ENCODE measurements around the gene VPS36.
"Not testable (repeated sequence)": the region's sequence is repeated elsewhere in the genome, so short reads cannot be mapped to it uniquely, and the experiment has no call there.

The VPS36 gene, protein sequence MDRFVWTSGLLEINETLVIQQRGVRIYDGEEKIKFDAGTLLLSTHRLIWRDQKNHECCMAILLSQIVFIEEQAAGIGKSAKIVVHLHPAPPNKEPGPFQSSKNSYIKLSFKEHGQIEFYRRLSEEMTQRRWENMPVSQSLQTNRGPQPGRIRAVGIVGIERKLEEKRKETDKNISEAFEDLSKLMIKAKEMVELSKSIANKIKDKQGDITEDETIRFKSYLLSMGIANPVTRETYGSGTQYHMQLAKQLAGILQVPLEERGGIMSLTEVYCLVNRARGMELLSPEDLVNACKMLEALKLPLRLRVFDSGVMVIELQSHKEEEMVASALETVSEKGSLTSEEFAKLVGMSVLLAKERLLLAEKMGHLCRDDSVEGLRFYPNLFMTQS

DNA sequence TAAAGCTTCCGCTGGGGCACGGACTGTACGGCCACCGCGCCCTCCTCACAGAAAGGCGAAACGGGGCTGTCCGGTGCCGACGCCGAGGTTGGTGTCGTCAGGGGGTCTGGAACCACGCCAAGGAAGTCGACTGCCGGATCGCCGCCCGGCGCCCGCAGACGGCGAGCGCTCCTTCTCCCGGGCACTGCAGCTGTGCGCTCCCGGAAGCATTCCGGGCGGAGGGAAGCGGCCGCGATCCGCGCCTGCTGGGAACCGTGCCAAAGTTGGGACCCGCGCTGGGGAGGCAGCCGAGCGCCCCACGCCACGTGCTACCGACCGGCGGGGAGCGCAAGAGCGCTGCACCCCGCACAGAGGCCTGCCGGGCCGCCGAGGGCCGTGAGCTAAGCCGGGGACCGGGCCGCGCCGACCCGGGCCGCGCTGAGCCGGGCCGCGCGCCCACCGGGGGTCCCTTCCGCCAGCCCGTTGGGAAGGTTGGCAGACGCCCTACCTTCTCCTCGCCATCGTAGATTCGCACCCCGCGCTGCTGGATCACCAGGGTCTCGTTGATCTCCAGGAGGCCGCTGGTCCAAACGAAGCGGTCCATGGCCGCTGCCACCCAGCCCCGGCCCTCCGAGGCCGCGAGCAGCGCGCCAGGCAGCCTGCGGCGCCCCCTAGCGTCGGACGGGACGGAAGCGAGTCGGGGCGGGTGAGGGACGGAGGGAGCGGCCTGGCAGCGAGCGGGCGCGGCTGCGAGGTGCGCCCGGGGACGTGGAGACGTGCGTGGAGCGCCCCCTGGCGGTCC is at the start of gene VPS36:
Gene VPS36 (minus strand): TSS at position 623 of the 781 bp plus-strand sequence. CDS start 40 bp downstream, at position 583.
- peak; percentile 95 for DNase-seq (ENCODE audit: low read depth in 1 of 2, low spot score in 1 of 2)

GRCh38 chr13:52497979-52498378 is 47.5 kb upstream of the VPS36 start:
- DNase-seq (ENCODE audit: low read depth in 1 of 2, low spot score in 1 of 2) = not testable (repeated sequence)

- DNase-seq (ENCODE audit: low read depth in 1 of 2, low spot score in 1 of 2) = not testable (repeated sequence)
Observed at GRCh38 chr13:52494241-52494640, 43.8 kb upstream of the VPS36 start.

DNA sequence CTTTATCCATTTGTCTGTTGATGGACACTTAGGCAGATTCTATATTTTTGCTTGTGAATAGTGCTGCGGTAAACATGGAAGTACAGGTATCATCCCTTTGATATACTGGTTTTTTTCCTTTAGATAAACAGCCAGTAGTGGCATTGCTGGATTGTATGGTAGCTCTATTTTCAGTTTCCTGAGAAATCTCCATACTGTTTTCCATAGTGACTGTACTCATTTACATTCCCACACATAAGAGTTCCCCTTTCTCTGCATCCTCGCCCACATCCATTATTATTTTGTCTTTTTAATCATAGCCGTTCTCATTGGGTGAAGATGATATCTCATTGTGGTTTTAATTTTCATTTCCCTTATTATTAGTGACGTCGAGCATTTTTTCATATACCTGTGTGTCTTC is 40.6 kb upstream of the VPS36 start:
- DNase-seq (ENCODE audit: low read depth in 1 of 2, low spot score in 1 of 2) = not testable (repeated sequence)

DNA sequence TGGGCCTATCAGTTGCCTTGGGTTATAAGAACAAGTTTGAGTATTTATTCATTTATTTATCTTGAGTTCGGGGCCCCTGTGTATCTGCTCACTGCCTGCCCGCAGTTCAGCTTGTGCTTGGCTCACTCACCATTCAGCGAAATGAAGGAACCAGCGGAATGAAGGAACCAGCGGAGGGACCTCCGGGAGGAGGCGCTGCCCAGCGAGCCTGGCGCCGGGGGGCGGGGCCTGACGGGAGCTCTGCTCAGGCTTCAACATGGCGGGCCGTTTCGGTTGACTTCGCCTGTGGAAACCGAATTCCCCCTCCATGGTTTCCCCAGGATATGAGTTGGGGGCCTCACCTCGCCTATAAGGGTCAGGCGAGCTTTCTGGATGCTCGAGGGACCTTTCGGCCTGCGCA is 38.3 kb upstream of the VPS36 start:
- DNase-seq (ENCODE audit: low read depth in 1 of 2, low spot score in 1 of 2) = not testable (repeated sequence)

DNA sequence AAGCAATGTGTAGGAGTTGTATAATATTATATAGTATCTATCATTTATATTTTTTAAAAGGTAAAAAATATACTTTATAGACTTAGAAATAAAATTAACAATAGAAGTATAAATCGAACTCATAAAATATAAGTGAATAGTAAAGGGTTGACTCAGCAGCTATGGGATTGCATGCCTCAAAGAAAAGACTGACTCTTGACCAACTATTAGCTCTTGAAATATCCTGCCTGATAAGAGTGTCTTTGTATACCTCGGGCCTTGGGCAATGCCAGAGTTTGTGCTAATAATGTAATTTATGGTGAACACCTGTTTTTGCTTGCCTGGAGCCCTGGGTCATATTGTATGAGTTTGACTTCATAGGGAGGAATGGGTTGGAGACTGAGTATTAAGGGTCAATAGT is 36.6 kb upstream of the VPS36 start:
- DNase-seq (ENCODE audit: low read depth in 1 of 2, low spot score in 1 of 2) = not testable (repeated sequence)

GRCh38 chr13:52480677-52481428 is 30.4 kb upstream of the VPS36 start:
- not testable (repeated sequence) for DNase-seq (ENCODE audit: low read depth in 1 of 2, low spot score in 1 of 2)

GRCh38 chr13:52468487-52468886 is 18.1 kb upstream of the VPS36 start:
- DNase-seq (ENCODE audit: low read depth in 1 of 2, low spot score in 1 of 2) = not testable (repeated sequence)

DNA sequence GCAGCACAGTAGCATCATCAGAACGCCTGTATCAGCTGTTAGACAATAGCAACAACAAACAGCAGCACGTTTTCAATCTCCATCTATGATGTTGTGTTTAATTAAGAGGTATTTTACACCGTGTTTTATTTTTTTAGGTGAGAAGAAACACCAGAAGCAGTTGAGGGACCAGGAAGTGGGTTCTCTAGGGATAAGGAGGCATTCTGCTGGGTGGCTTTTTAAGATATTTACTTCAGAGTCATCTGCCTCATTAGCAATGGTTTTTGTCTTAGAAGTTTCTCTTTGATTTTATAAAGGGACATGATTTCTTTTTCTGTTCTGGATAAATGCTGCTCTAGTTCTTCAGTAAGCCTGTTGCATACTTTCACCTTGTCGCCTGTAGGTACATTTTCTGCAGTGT is 13.1 kb upstream of the VPS36 start:
- DNase-seq (ENCODE audit: low read depth in 1 of 2, low spot score in 1 of 2) = no peak

GRCh38 chr13:52461265-52461664 is 10.8 kb upstream of the VPS36 start:
- DNase-seq (ENCODE audit: low read depth in 1 of 2, low spot score in 1 of 2) = no peak

DNA sequence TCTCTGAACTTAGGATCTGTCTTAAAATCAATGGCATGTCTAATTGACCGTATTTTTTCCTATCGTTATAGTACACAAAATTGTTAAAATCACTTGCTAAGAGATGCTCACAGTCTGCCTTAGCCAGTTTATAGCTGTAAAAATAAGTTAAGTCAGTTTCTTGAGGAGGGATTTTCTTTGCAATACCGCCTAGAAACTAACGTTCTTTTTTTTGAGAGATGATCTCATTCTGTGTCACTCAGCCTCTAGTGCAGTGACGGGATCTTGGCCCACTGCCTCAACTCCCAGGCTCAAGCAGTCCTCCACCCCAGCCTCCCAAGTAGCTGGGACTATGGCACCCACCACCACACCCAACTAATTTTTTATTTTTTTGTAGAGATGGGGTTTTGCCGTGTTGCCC is 9.2 kb upstream of the VPS36 start:
- no peak for DNase-seq (ENCODE audit: low read depth in 1 of 2, low spot score in 1 of 2)

GRCh38 chr13:52455677-52456041 is 5.2 kb upstream of the VPS36 start:
- peak; percentile 55 to 60 for DNase-seq (ENCODE audit: low read depth in 1 of 2, low spot score in 1 of 2)

- DNase-seq (ENCODE audit: low read depth in 1 of 2, low spot score in 1 of 2) = peak; percentile 82 to 86
Observed at GRCh38 chr13:52454820-52455676, 4.6 kb upstream of the VPS36 start, which contains the start of gene CKAP2. CKAP2 (plus strand) TSS chr13:52455478; CDS start chr13:52455557, 79 bp downstream.

DNA sequence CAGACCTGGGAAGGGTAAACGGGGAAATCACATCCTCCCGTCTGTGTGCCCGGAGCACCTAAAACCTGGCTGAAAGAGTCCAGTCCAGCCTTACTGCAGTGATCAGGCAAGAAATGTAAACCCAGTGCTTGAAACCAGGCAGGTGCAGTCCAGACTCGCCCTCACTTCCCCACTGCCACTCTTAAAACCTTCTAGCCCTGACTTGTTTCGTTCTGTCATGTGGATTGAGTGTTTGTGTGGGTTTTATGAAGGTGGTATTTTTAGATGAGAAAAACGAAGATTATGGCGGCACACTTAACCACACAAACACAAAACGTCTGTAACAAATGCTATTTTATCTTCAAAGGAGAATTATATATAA is 4.0 kb upstream of the VPS36 start:
- DNase-seq (ENCODE audit: low read depth in 1 of 2, low spot score in 1 of 2) = no peak

GRCh38 chr13:52452470-52452869 is 2.0 kb upstream of the VPS36 start:
- no peak for DNase-seq (ENCODE audit: low read depth in 1 of 2, low spot score in 1 of 2)

DNA sequence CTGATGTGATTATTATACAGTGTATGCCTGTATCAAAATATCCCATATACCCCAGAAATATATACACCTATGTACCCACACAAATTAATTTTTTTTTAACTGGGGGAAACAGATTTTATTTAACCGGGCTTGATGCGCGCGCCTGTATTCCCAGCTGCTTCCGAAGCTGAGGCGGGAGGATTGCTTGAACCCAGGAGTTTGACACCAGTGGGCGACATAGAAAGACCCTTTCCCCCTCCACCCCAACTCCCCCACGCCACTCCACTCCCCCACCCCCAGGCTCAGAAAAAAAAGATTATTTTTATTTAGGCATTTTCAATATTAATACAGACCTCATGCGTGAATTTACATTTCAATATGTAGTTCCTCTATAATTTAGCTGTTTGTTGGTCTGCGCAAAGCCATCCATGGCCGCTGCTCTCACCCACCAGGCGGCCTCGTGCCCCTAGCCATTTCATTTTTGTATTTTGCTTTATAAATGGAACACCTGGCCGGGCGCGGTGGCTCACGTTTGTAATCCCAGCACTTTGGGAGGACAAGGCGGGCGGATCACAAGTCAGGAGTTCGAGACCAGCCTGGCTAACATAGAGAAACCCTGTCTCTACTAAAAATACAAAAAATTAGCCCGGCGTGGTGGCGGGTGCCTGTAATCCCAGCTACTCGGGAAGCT is 836 bp upstream of the VPS36 start:
- no peak for DNase-seq (ENCODE audit: low read depth in 1 of 2, low spot score in 1 of 2)

DNA sequence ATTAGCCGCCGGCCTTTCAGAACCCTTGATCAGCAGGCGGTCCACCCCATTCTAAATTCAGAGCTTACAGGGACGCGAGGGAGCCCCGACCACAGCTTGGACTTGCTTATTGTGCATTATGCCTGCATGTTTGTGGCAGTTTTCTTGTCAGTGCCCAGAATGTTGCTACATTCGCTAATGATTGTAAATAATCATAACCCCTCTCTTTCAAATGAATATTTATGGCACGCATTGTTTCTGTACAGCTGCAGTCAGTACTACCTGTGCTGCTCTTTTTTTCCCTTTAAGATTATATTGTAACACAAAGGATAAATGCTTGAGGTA is 321 bp upstream of the VPS36 start:
- no peak for DNase-seq (ENCODE audit: low read depth in 1 of 2, low spot score in 1 of 2)

- no peak for DNase-seq (ENCODE audit: low read depth in 1 of 2, low spot score in 1 of 2)
Observed at GRCh38 chr13:52449331-52450011, 963 bp downstream of the VPS36 start.

- DNase-seq (ENCODE audit: low read depth in 1 of 2, low spot score in 1 of 2) = no peak
Observed at GRCh38 chr13:52447815-52448552, 2.5 kb downstream of the VPS36 start.

All from activated T-helper 1 cell treated with anti-CD3 and anti-CD28 coated beads, Interleukin-2, amount 50 U/mL, for 16 hours (primary cell).